HepG2 (cell line): ENCODE data around the gene NEURL2. TPM values are rescaled to one million over a fixed set of nuclear protein-coding genes. Genes with fewer than 3 reads are reported as not detected.

Experiments
- ARNTL ChIP-seq: sonication (generic); formaldehyde crosslinking; IDR thresholded peaks from 2 replicates; pipeline ENCODE4 v1.4.0; 2020; ENCODE audit warnings: mild to moderate bottlenecking, missing genetic modification reagents
- CAMTA2 ChIP-seq: sonication (generic); formaldehyde crosslinking; IDR thresholded peaks from 2 replicates; pipeline ENCODE4 v1.4.0; 2020; ENCODE audit warnings: mild to moderate bottlenecking, missing genetic modification reagents, borderline replicate concordance
- CEBPZ ChIP-seq: IDR thresholded peaks from 2 replicates; pipeline ENCODE4 v1.6.1; 2012; ENCODE audit warnings: low read length, improper control_type of control experiment
- HDAC1 ChIP-seq: sonication (generic); formaldehyde crosslinking; IDR thresholded peaks from 2 replicates; pipeline ENCODE4 v1.5.1; 2020; ENCODE audit warnings: mild to moderate bottlenecking, missing genetic modification reagents
- HNF4A ChIP-seq: sonication (generic); formaldehyde crosslinking; IDR thresholded peaks from 2 replicates; pipeline ENCODE4 v1.4.0; 2020; ENCODE audit warnings: missing genetic modification reagents
- IRF1 ChIP-seq: sonication (generic); formaldehyde crosslinking; IDR thresholded peaks from 2 replicates; pipeline ENCODE4 v1.4.0; 2020; ENCODE audit warnings: low read depth, mild to moderate bottlenecking, missing genetic modification reagents
- MED1 ChIP-seq: sonication (generic); formaldehyde crosslinking; IDR thresholded peaks from 2 replicates; pipeline ENCODE4 v1.4.0; 2020; ENCODE audit warnings: missing genetic modification reagents
- PAF1 ChIP-seq: IDR thresholded peaks from 2 replicates; pipeline ENCODE4 v1.6.1; 2016; ENCODE audit warnings: missing genetic modification reagents, missing compliant biosample characterization
- PHB2 ChIP-seq: fragments of 450-650 bp; IDR thresholded peaks from 2 replicates; pipeline ENCODE4 v1.6.1; 2018; ENCODE audit not compliant: partially characterized antibody
- PRPF4 ChIP-seq: fragments of 200-400 bp; formaldehyde crosslinking; IDR thresholded peaks from 2 replicates; pipeline ENCODE4 v1.6.1; 2016; ENCODE audit warnings: low read length, low read depth; ENCODE audit not compliant: poor library complexity, severe bottlenecking
- THAP11 ChIP-seq: IDR thresholded peaks from 2 replicates; pipeline ENCODE4 v1.6.1; 2016; ENCODE audit warnings: missing biosample characterization, missing genetic modification reagents
- XBP1 ChIP-seq: sonication (generic); formaldehyde crosslinking; IDR thresholded peaks from 2 replicates; pipeline ENCODE4 v1.5.0; 2020; ENCODE audit warnings: missing genetic modification reagents
- ZFP90 ChIP-seq: sonication (generic); formaldehyde crosslinking; IDR thresholded peaks from 2 replicates; pipeline ENCODE4 v1.8.0; 2022; ENCODE audit warnings: missing genetic modification reagents, mild to moderate bottlenecking, inconsistent platforms, borderline replicate concordance
- ZMYM4 ChIP-seq: sonication (generic); formaldehyde crosslinking; IDR thresholded peaks from 2 replicates; pipeline ENCODE4 v1.8.1; 2023; ENCODE audit warnings: mild to moderate bottlenecking, missing genetic modification reagents
- ZNF326 ChIP-seq: sonication (generic); formaldehyde crosslinking; IDR thresholded peaks from 2 replicates; pipeline ENCODE4 v1.4.0; 2020; ENCODE audit warnings: missing genetic modification reagents, borderline replicate concordance
- ZNF329 ChIP-seq: sonication (generic); formaldehyde crosslinking; IDR thresholded peaks from 2 replicates; pipeline ENCODE4 v1.9.0; 2021; ENCODE audit warnings: low read depth, mild to moderate bottlenecking, missing genetic modification reagents
- ZNF570 ChIP-seq: sonication (generic); formaldehyde crosslinking; IDR thresholded peaks from 2 replicates; pipeline ENCODE4 v1.4.0; 2020; ENCODE audit warnings: mild to moderate bottlenecking, missing genetic modification reagents, borderline replicate concordance
- ZNF660 ChIP-seq: sonication (generic); formaldehyde crosslinking; IDR thresholded peaks from 2 replicates; pipeline ENCODE4 v1.5.1; 2020; ENCODE audit warnings: mild to moderate bottlenecking, low read depth, missing genetic modification reagents, borderline replicate concordance
- ZNF710 ChIP-seq: sonication (generic); formaldehyde crosslinking; IDR thresholded peaks from 2 replicates; pipeline ENCODE4 v1.5.0; 2020; ENCODE audit warnings: mild to moderate bottlenecking, missing genetic modification reagents, borderline replicate concordance
- ZNF816 ChIP-seq: sonication (generic); formaldehyde crosslinking; IDR thresholded peaks from 2 replicates; pipeline ENCODE4 v1.8.0; 2022; ENCODE audit warnings: missing genetic modification reagents, mild to moderate bottlenecking, borderline replicate concordance
- polyA plus RNA-seq, 8 experiments: library from polyadenylated mRNA; depleted of rRNA in 3 of 8; stranded (reverse) in 7 of 8; unstranded in 1 of 8; fragments of >200 nt; fragmentation: Illumina TruSeq in 4 of 8; extraction: Trizol in 4 of 8; gene quantifications; 2 replicates each; pipeline versions ENCODE4 v1.2.1 to v1.2.3, GENCODE V29; 2011 to 2016; ENCODE audit warnings: low read depth in 4 of 8, missing spikeins in 1 of 8, mixed read lengths in 1 of 8; ENCODE audit not compliant: insufficient read depth in 1 of 8
- total RNA-seq, 5 experiments: library from RNA; depleted of rRNA; stranded (reverse); fragments of >200 nt; fragmentation: Illumina TruSeq; extraction: Trizol; gene quantifications; 2 replicates each; pipeline ENCODE4 v1.2.3, GENCODE V29; 2016; ENCODE audit warnings: low read depth in 1 of 5

NEURL2 gene
- total and polyA plus RNA-seq, 2 of the 13 experiments (the other 11 are each of a cell fraction or from before 2014, with no cell fraction given) = 7.2 to 9.7 TPM

- TF ChIP-seq ZNF710 (CRISPR knock-in tag) = peak; percentile 57; the same call in 1 of the 2 replicates
- TF ChIP-seq HNF4A (CRISPR knock-in tag) = no peak; the same call in 1 of the 2 replicates
- peak; percentile 81; the same call in 1 of the 2 replicates for TF ChIP-seq ZNF570 (CRISPR knock-in tag)
- peak; percentile 76; the same call in 1 of the 2 replicates for TF ChIP-seq PAF1 (CRISPR knock-in tag)
- TF ChIP-seq ZNF816 (CRISPR knock-in tag) = no peak
- no peak for TF ChIP-seq MED1
- 0 out of 2 replicates have a peak, but pooled peaks have one; percentile 21 for TF ChIP-seq XBP1 (CRISPR knock-in tag)
- TF ChIP-seq HDAC1 = no peak; the same call in 1 of the 2 replicates
- TF ChIP-seq IRF1 (CRISPR knock-in tag) = 0 out of 2 replicates have a peak, but pooled peaks have one; percentile 25
- no peak for TF ChIP-seq CEBPZ
- peak; percentile 25; the same call in 1 of the 2 replicates for TF ChIP-seq ZNF326 (CRISPR knock-in tag)
- TF ChIP-seq ZNF660 (CRISPR knock-in tag) = no peak; the same call in 1 of the 2 replicates
- TF ChIP-seq THAP11 = no peak
- no peak; the same call in 1 of the 2 replicates for TF ChIP-seq CAMTA2 (CRISPR knock-in tag)
- no peak for TF ChIP-seq ZFP90 (CRISPR knock-in tag)
- TF ChIP-seq PHB2 = no peak
- TF ChIP-seq ZMYM4 (CRISPR knock-in tag) = no peak; the same call in 1 of the 2 replicates
- 0 out of 2 replicates have a peak, but pooled peaks have one; percentile 39 for TF ChIP-seq ARNTL (CRISPR knock-in tag)
- no peak for TF ChIP-seq PRPF4
- no peak; the same call in 1 of the 2 replicates for TF ChIP-seq ZNF329 (CRISPR knock-in tag)
Measured at GRCh38 chr20:45934046-45934585, 43.1 kb upstream of the NEURL2 start (continued).
